ENCODE measurements around the gene TRHDE. TPM values are rescaled to one million over a fixed set of nuclear protein-coding genes. Genes with fewer than 3 reads are reported as not detected.
"Not testable (repeated sequence)": the region's sequence is repeated elsewhere in the genome, so short reads cannot be mapped to it uniquely, and the experiment has no call there.

The TRHDE gene
- total RNA-seq, 1 donor from 2014 or later, result 16.7 TPM

GRCh38 chr12:72509891-72510290 is 237.7 kb downstream of the TRHDE start:
- Mint-ChIP-seq H3K27ac (ENCODE audit: unreplicated experiment) (peak overlapping the region; percentile 99), H3K4me1 (ENCODE audit: low read depth, unreplicated experiment) (peaks cover 50% of the 10 kb centered on the region), H3K27me3 (ENCODE audit: unreplicated experiment) (peaks cover 6% of the 10 kb centered on the region), H3K9me3 (ENCODE audit: unreplicated experiment) (peaks cover 5% of the 10 kb centered on the region), H3K36me3 (ENCODE audit: unreplicated experiment) (peaks cover 8% of the 10 kb centered on the region), H3K4me3 (ENCODE audit: unreplicated experiment) (peak overlapping the region; percentile 21)
- no peak for TF ChIP-seq CTCF (IDR thresholded peaks at IDR 0.05; ENCODE audit: partially characterized antibody, unreplicated experiment)
- peak; percentile 84 for DNase-seq

- H3K9me3 Mint-ChIP-seq (ENCODE audit: unreplicated experiment), result peaks cover 5% of the 10 kb centered on the region
- no peak for TF ChIP-seq CTCF (IDR thresholded peaks at IDR 0.05; ENCODE audit: partially characterized antibody, unreplicated experiment)
- peak overlapping the region; percentile 73 for H3K4me3 Mint-ChIP-seq (ENCODE audit: unreplicated experiment)
- peaks cover 8% of the 10 kb centered on the region for H3K36me3 Mint-ChIP-seq (ENCODE audit: unreplicated experiment)
- peaks cover 6% of the 10 kb centered on the region for H3K27me3 Mint-ChIP-seq (ENCODE audit: unreplicated experiment)
- peak overlapping the region; percentile 99 for H3K27ac Mint-ChIP-seq (ENCODE audit: unreplicated experiment)
- no peak for DNase-seq
- peaks cover 45% of the 10 kb centered on the region for H3K4me1 Mint-ChIP-seq (ENCODE audit: low read depth, unreplicated experiment)
Observed at GRCh38 chr12:72510772-72511171, 238.6 kb downstream of the TRHDE start.

GRCh38 chr12:72511498-72511897 is 239.3 kb downstream of the TRHDE start:
- peaks cover 5% of the 10 kb centered on the region for H3K9me3 Mint-ChIP-seq (ENCODE audit: unreplicated experiment)
- DNase-seq, result no peak
- no peak overlapping the region for H3K4me3 Mint-ChIP-seq (ENCODE audit: unreplicated experiment)
- peaks cover 6% of the 10 kb centered on the region for H3K27me3 Mint-ChIP-seq (ENCODE audit: unreplicated experiment)
- no peak for TF ChIP-seq CTCF (IDR thresholded peaks at IDR 0.05; ENCODE audit: partially characterized antibody, unreplicated experiment)
- peak overlapping the region; percentile 89 for H3K27ac Mint-ChIP-seq (ENCODE audit: unreplicated experiment)
- peaks cover 8% of the 10 kb centered on the region for H3K36me3 Mint-ChIP-seq (ENCODE audit: unreplicated experiment)
- peaks cover 45% of the 10 kb centered on the region for H3K4me1 Mint-ChIP-seq (ENCODE audit: low read depth, unreplicated experiment)

GRCh38 chr12:72511906-72512305 is 239.7 kb downstream of the TRHDE start:
- Mint-ChIP-seq H3K9me3 (ENCODE audit: unreplicated experiment) (peaks cover 5% of the 10 kb centered on the region), H3K27ac (ENCODE audit: unreplicated experiment) (peak overlapping the region; percentile 89), H3K4me3 (ENCODE audit: unreplicated experiment) (no peak overlapping the region), H3K4me1 (ENCODE audit: low read depth, unreplicated experiment) (peaks cover 45% of the 10 kb centered on the region), H3K27me3 (ENCODE audit: unreplicated experiment) (peaks cover 3% of the 10 kb centered on the region), H3K36me3 (ENCODE audit: unreplicated experiment) (peaks cover 6% of the 10 kb centered on the region)
- DNase-seq, result no peak
- TF ChIP-seq CTCF (IDR thresholded peaks at IDR 0.05; ENCODE audit: partially characterized antibody, unreplicated experiment), result no peak

- H3K4me1 Mint-ChIP-seq (ENCODE audit: low read depth, unreplicated experiment), result peaks cover 25% of the 10 kb centered on the region
- H3K36me3 Mint-ChIP-seq (ENCODE audit: unreplicated experiment), result peaks cover 10% of the 10 kb centered on the region
- not testable (repeated sequence) for H3K27ac Mint-ChIP-seq (ENCODE audit: unreplicated experiment); DNase-seq; H3K4me3 Mint-ChIP-seq (ENCODE audit: unreplicated experiment); H3K9me3 Mint-ChIP-seq (ENCODE audit: unreplicated experiment); H3K27me3 Mint-ChIP-seq (ENCODE audit: unreplicated experiment)
Observed at GRCh38 chr12:72520044-72520678, 248.0 kb downstream of the TRHDE start.
